K562 treated with DMSO at 1 percent for 4 hours (cell line): Measurements from ENCODE around the gene TMEM140. TPM values are rescaled to one million over a fixed set of nuclear protein-coding genes. Genes with fewer than 3 reads are reported as not detected.

Experiments
- total RNA-seq: library from RNA; unstranded; fragments of 300-600 nt; gene quantifications from 2 replicates; pipeline ENCODE4 v1.2.3, GENCODE V29; 2022; ENCODE audit not compliant: insufficient read depth

The TMEM140 gene
- total RNA-seq: 24.6 and 28.8 TPM in 2 replicates

GRCh38 chr7:135147899-135148721, at the start of gene TMEM140:
TSS of gene TMEM140 (plus strand) at chr7:135148072. CDS start at chr7:135164442, 16,370 bp downstream.

DNA sequence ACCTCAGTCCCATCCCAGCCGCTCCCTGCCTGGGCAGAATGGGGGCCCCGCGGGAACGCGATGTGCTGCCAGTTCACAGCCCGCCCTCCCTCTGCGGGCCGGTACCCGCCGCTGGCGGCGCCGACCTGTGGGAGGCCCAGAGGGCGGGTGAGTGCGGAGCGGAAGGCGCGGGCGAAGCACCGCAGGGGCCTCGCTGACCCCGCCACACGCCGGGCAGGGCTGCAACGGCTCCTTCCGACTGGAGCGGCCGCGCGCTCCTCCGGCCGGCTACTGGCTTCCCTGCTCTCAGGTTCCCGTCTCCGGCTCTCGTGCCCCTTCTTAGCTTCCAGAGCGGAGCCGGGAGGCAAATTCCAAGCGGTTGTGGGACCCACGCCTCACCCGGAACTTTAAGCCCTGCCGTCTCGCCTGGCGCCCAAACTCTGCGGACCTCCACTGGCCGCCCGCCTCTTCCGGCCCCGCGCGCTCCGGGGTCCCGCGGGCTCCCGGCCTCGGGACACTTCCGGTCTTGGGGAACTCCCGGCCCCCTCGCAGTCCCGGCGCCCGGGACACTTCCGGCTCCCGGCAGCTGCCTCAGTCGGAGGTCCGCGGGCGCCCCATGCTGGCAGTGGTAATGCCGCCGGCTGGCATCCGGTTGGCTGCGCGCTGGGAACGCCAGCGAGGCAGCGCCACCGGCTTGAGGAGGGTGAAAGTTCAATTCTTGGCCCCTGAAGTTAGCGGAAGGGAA, 22.6 kb downstream of the TMEM140 start, which contains the start of gene CYREN:
Gene CYREN (minus strand): TSS at position 434 of the 724 bp plus-strand sequence. CDS start 1,785 bp downstream, outside the sequence.

GRCh38 chr7:135211179-135211945, 63.5 kb downstream of the TMEM140 start, which contains the start of gene WDR91:
TSS of gene WDR91 (minus strand) at chr7:135211526. CDS start at chr7:135211502, 24 bp downstream.

Other genes starting within 250 kb of the TMEM140 start
- 0.84 TPM in 1 of 2 replicates, not detected in the other for gene AGBL3, start 161.6 kb upstream of the TMEM140 start, total RNA-seq
- gene CYREN, start 22.6 kb downstream of the TMEM140 start, total RNA-seq: 59.7 and 65.2 TPM in 2 replicates
- gene WDR91, start 63.5 kb downstream of the TMEM140 start, total RNA-seq: 11.0 and 16.7 TPM in 2 replicates
- not detected in 2 replicates for gene STRA8, start 85.8 kb downstream of the TMEM140 start, total RNA-seq